ENCODE measurements around the gene ZBTB38.

DNA sequence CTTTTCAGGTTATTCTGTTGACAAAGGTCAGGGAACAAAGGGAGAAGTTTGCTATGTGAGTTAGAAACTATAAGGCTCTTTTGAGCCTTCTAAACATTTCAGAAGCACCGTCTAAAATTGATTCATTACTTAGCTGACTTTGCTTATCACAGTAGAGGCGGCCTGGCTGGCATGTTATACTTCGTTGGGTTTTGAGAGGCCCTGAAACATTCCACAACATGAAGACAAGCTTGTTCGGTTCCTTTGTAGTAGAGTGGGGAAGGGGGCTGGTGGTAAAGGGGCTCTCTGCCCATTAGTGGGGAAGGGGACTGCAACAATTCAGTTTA, 23.6 kb downstream of the ZBTB38 start:
- TF ChIP-seq POLR2AphosphoS5 (IDR thresholded peaks at IDR 0.05; ENCODE audit: low read depth) (no peak), EZH2 (IDR thresholded peaks at IDR 0.05; ENCODE audit: low read depth, unreplicated experiment) (no peak), ZNF114 (CRISPR knock-in tag; IDR thresholded peaks at IDR 0.05) (no peak), CREB1 (CRISPR knock-in tag; IDR thresholded peaks at IDR 0.05; ENCODE audit: low read depth) (no peak)
- TF ChIP-seq, protein P1, sequence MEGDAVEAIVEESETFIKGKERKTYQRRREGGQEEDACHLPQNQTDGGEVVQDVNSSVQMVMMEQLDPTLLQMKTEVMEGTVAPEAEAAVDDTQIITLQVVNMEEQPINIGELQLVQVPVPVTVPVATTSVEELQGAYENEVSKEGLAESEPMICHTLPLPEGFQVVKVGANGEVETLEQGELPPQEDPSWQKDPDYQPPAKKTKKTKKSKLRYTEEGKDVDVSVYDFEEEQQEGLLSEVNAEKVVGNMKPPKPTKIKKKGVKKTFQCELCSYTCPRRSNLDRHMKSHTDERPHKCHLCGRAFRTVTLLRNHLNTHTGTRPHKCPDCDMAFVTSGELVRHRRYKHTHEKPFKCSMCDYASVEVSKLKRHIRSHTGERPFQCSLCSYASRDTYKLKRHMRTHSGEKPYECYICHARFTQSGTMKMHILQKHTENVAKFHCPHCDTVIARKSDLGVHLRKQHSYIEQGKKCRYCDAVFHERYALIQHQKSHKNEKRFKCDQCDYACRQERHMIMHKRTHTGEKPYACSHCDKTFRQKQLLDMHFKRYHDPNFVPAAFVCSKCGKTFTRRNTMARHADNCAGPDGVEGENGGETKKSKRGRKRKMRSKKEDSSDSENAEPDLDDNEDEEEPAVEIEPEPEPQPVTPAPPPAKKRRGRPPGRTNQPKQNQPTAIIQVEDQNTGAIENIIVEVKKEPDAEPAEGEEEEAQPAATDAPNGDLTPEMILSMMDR (conservative IDR thresholded peaks at IDR 0.05; ENCODE audit: low read depth in 2 of 2), result no peak
- TF ChIP-seq, protein P2, sequence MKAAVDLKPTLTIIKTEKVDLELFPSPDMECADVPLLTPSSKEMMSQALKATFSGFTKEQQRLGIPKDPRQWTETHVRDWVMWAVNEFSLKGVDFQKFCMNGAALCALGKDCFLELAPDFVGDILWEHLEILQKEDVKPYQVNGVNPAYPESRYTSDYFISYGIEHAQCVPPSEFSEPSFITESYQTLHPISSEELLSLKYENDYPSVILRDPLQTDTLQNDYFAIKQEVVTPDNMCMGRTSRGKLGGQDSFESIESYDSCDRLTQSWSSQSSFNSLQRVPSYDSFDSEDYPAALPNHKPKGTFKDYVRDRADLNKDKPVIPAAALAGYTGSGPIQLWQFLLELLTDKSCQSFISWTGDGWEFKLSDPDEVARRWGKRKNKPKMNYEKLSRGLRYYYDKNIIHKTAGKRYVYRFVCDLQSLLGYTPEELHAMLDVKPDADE (IDR thresholded peaks at IDR 0.05), result no peak
- TF ChIP-seq, protein P3, sequence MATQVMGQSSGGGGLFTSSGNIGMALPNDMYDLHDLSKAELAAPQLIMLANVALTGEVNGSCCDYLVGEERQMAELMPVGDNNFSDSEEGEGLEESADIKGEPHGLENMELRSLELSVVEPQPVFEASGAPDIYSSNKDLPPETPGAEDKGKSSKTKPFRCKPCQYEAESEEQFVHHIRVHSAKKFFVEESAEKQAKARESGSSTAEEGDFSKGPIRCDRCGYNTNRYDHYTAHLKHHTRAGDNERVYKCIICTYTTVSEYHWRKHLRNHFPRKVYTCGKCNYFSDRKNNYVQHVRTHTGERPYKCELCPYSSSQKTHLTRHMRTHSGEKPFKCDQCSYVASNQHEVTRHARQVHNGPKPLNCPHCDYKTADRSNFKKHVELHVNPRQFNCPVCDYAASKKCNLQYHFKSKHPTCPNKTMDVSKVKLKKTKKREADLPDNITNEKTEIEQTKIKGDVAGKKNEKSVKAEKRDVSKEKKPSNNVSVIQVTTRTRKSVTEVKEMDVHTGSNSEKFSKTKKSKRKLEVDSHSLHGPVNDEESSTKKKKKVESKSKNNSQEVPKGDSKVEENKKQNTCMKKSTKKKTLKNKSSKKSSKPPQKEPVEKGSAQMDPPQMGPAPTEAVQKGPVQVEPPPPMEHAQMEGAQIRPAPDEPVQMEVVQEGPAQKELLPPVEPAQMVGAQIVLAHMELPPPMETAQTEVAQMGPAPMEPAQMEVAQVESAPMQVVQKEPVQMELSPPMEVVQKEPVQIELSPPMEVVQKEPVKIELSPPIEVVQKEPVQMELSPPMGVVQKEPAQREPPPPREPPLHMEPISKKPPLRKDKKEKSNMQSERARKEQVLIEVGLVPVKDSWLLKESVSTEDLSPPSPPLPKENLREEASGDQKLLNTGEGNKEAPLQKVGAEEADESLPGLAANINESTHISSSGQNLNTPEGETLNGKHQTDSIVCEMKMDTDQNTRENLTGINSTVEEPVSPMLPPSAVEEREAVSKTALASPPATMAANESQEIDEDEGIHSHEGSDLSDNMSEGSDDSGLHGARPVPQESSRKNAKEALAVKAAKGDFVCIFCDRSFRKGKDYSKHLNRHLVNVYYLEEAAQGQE (IDR thresholded peaks at IDR 0.05; ENCODE audit: unreplicated experiment), result no peak

Measured in GM23338 (cell line).